OCI-LY7 (cell line): Measurements from ENCODE around the gene ANKRD1.

Experiments used
- EZH2phosphoT487 ChIP-seq: fragments of 200-600 bp; sonication (generic); IDR thresholded peaks from 2 replicates; pipeline ENCODE4 v1.6.1; 2018; ENCODE audit warnings: low read depth, borderline replicate concordance, mild to moderate bottlenecking, mixed run types, antibody characterized with exemption, low read length, moderate library complexity, mixed read lengths
- TF ChIP-seq, protein P1 (sequence below): fragments of 200-600 bp; sonication (generic); conservative IDR thresholded peaks from 2 replicates; pipeline ENCODE4 v1.5.1; 2014; ENCODE audit warnings: mild to moderate bottlenecking, antibody characterized with exemption, low read length, moderate library complexity, mixed read lengths

DNA sequence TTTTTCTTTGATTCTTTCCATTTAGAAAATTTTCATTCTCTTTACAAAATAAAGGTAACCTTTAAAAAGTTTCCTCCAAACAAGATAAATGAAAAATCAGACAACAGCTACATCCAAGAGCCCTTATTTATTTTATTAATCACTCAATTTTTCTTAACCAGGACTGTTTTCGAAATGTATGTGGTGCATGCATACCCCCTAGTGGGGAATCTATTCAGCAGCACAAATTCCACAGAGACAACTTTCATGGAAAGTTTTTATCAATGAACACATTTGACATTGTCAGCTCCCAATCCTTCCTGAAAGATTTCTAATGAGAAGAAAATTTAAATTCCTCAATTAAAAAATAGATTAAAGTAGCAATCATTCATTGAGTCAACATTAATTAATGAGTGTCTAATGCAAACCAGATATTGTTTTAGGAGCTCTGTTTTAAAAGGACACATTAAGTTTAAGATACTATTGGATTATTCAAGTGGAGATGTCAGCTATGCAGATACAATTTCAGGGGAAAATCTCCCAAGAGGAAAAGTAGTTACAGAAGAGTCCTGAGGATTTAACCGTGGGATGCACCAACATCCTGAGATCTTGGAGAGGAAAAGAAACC is 57.9 kb downstream of the ANKRD1 start:
- TF ChIP-seq, protein P1, sequence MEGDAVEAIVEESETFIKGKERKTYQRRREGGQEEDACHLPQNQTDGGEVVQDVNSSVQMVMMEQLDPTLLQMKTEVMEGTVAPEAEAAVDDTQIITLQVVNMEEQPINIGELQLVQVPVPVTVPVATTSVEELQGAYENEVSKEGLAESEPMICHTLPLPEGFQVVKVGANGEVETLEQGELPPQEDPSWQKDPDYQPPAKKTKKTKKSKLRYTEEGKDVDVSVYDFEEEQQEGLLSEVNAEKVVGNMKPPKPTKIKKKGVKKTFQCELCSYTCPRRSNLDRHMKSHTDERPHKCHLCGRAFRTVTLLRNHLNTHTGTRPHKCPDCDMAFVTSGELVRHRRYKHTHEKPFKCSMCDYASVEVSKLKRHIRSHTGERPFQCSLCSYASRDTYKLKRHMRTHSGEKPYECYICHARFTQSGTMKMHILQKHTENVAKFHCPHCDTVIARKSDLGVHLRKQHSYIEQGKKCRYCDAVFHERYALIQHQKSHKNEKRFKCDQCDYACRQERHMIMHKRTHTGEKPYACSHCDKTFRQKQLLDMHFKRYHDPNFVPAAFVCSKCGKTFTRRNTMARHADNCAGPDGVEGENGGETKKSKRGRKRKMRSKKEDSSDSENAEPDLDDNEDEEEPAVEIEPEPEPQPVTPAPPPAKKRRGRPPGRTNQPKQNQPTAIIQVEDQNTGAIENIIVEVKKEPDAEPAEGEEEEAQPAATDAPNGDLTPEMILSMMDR, result peak; percentile 86
- TF ChIP-seq EZH2phosphoT487, result no peak
